ENCODE data around the gene ANGPTL2.
A peak's percentile ranks its signal among the peaks of the same experiment; 100 is the strongest.

Gene ANGPTL2

GRCh38 chr9:127116957-127117356 is 5.5 kb downstream of the ANGPTL2 start:
- no peak overlapping the region for H3K4me3 ChIP-seq (ENCODE audit: low read length)
- no peak for DNase-seq (ENCODE audit: low read depth)
- TF ChIP-seq CTCF (IDR thresholded peaks at IDR 0.05; ENCODE audit: insufficient read depth, low read depth, low read length, missing control alignments): no peak

- H3K4me3 ChIP-seq (ENCODE audit: low read length): no peak overlapping the region
- TF ChIP-seq CTCF (IDR thresholded peaks at IDR 0.05; ENCODE audit: insufficient read depth, low read depth, low read length, missing control alignments): no peak
- no peak for DNase-seq (ENCODE audit: low read depth)
Measured at GRCh38 chr9:127116088-127116726, 6.2 kb downstream of the ANGPTL2 start.

GRCh38 chr9:127114606-127115005 is 7.8 kb downstream of the ANGPTL2 start:
- H3K4me3 ChIP-seq (ENCODE audit: low read length): no peak overlapping the region
- DNase-seq (ENCODE audit: low read depth): no peak
- no peak for TF ChIP-seq CTCF (IDR thresholded peaks at IDR 0.05; ENCODE audit: insufficient read depth, low read depth, low read length, missing control alignments)

- H3K4me3 ChIP-seq (ENCODE audit: low read length): no peak overlapping the region
- no peak for DNase-seq (ENCODE audit: low read depth)
- no peak for TF ChIP-seq CTCF (IDR thresholded peaks at IDR 0.05; ENCODE audit: insufficient read depth, low read depth, low read length, missing control alignments)
Measured at GRCh38 chr9:127113191-127113972, 9.1 kb downstream of the ANGPTL2 start.

GRCh38 chr9:127112735-127113161 is 9.7 kb downstream of the ANGPTL2 start:
- no peak for TF ChIP-seq CTCF (IDR thresholded peaks at IDR 0.05; ENCODE audit: insufficient read depth, low read depth, low read length, missing control alignments)
- H3K4me3 ChIP-seq (ENCODE audit: low read length): no peak overlapping the region
- DNase-seq (ENCODE audit: low read depth): peak; percentile 72

- TF ChIP-seq CTCF (IDR thresholded peaks at IDR 0.05; ENCODE audit: insufficient read depth, low read depth, low read length, missing control alignments): no peak
- peak; percentile 30 for DNase-seq (ENCODE audit: low read depth)
- no peak overlapping the region for H3K4me3 ChIP-seq (ENCODE audit: low read length)
Measured at GRCh38 chr9:127112056-127112455, 10.4 kb downstream of the ANGPTL2 start.
